A673 (cell line): ENCODE data around the gene PRR33. TPM values are rescaled to one million over a fixed set of nuclear protein-coding genes. Genes with fewer than 3 reads are reported as not detected.

Experiments
- BruUV-seq: library from RNA; stranded (reverse); fragments of 400-500 nt; replicated peaks from 2 replicates; lab custom pipeline; 2021; lab: Mats Ljungman, UMichigan
- CTCF ChIA-PET: fragments of 300-600 bp; sonication (Branson Sonifier 250); formaldehyde crosslinking; loops from one replicate; lab custom pipeline; 2022; ENCODE audit warnings: antibody characterized with exemption; lab: Charles Lee
- POLR2A ChIA-PET: fragments of 300-600 bp; sonication (Branson Sonifier 250); formaldehyde crosslinking; loops from one replicate; lab custom pipeline; 2022; ENCODE audit warnings: antibody characterized with exemption; ENCODE audit not compliant: low non-redundant PET; lab: Charles Lee
- DNase-seq: peaks from one replicate; pipeline ENCODE4 v3.0.0-alpha.2; 2015; ENCODE audit warnings: low spot score
- H3K27ac ChIP-seq: fragments of 200-600 bp; sonication (generic); 2 replicates; pipeline ENCODE4 v1.5.1; 2016; ENCODE audit warnings: mixed run types, low read depth, mild to moderate bottlenecking, mixed read lengths, antibody characterized with exemption, low read length; ENCODE audit not compliant: poor library complexity, severe bottlenecking
- H3K27me3 ChIP-seq: fragments of 200-600 bp; sonication (generic); replicated peaks from 2 replicates; pipeline ENCODE4 v1.6.1; 2017; ENCODE audit warnings: mixed run types, low read depth, mild to moderate bottlenecking, mixed read lengths, antibody characterized with exemption, low read length; ENCODE audit not compliant: insufficient read depth, poor library complexity
- H3K36me3 ChIP-seq: fragments of 200-600 bp; sonication (generic); 2 replicates; pipeline ENCODE4 v1.6.1; 2016; ENCODE audit warnings: mixed run types, mild to moderate bottlenecking, mixed read lengths, antibody characterized with exemption, low read length; ENCODE audit not compliant: insufficient read depth, poor library complexity, severe bottlenecking
- H3K4me1 ChIP-seq: fragments of 200-600 bp; sonication (generic); 2 replicates; pipeline ENCODE4 v1.6.1; 2017; ENCODE audit warnings: mixed run types, mild to moderate bottlenecking, mixed read lengths, antibody characterized with exemption, low read length; ENCODE audit not compliant: insufficient read depth, poor library complexity, severe bottlenecking
- H3K4me3 ChIP-seq: fragments of 200-600 bp; sonication (generic); 2 replicates; pipeline ENCODE4 v1.5.1; 2016; ENCODE audit warnings: low read depth, mixed run types, mild to moderate bottlenecking, mixed read lengths, low read length; ENCODE audit not compliant: poor library complexity, severe bottlenecking
- H3K9me3 ChIP-seq: fragments of 200-600 bp; sonication (generic); 2 replicates; pipeline ENCODE4 v1.6.1; 2016; ENCODE audit warnings: mixed run types, low read depth, mild to moderate bottlenecking, mixed read lengths, antibody characterized with exemption, low read length; ENCODE audit not compliant: poor library complexity, severe bottlenecking
- CTCF ChIP-seq: fragments of 300-800, 200-600 bp; sonication (generic); conservative IDR thresholded peaks from 2 replicates; pipeline ENCODE4 v1.5.1; 2017; ENCODE audit warnings: low read depth, mild to moderate bottlenecking, antibody characterized with exemption, low read length, moderate library complexity, mixed read lengths
- EZH2 ChIP-seq: fragments of 200-600 bp; sonication (generic); IDR thresholded peaks from 2 replicates; pipeline ENCODE4 v1.6.1; 2017; ENCODE audit warnings: borderline replicate concordance, low read depth, mild to moderate bottlenecking, mixed read lengths, antibody characterized with exemption, low read length; ENCODE audit not compliant: poor library complexity, severe bottlenecking
- intact Hi-C: fragments of 100-400 bp; cut with micrococcal nuclease; formaldehyde crosslinking; loops from one replicate; pipeline ENCODE4 v1.10.0; 2022; ENCODE audit not compliant: unreplicated experiment
- total RNA-seq: library from RNA; stranded (reverse); gene quantifications from 2 replicates; pipeline ENCODE4 v1.2.3, GENCODE V29; 2021

The PRR33 gene
- total RNA-seq, 1 experiment from 2014 or later, result not detected

GRCh38 chr11:1926156-1927025 is 34.7 kb upstream of the PRR33 start:
- no peaks in the 10 kb centered on the region for H3K4me1 ChIP-seq
- TF ChIP-seq CTCF (no peak), EZH2 (no peak)
- DNase-seq, result no peak
- H3K9me3 ChIP-seq, result no peaks in the 10 kb centered on the region
- H3K4me3 ChIP-seq, result no peak overlapping the region
- no peaks in the 10 kb centered on the region for H3K36me3 ChIP-seq
- intact Hi-C loops, result no loop called here
- ChIA-PET POLR2A (no interaction called here), CTCF (no interaction called here)
- H3K27me3 ChIP-seq, result no peaks in the 10 kb centered on the region
- no peak overlapping the region for H3K27ac ChIP-seq
- no TSS peak for BruUV-seq

DNA sequence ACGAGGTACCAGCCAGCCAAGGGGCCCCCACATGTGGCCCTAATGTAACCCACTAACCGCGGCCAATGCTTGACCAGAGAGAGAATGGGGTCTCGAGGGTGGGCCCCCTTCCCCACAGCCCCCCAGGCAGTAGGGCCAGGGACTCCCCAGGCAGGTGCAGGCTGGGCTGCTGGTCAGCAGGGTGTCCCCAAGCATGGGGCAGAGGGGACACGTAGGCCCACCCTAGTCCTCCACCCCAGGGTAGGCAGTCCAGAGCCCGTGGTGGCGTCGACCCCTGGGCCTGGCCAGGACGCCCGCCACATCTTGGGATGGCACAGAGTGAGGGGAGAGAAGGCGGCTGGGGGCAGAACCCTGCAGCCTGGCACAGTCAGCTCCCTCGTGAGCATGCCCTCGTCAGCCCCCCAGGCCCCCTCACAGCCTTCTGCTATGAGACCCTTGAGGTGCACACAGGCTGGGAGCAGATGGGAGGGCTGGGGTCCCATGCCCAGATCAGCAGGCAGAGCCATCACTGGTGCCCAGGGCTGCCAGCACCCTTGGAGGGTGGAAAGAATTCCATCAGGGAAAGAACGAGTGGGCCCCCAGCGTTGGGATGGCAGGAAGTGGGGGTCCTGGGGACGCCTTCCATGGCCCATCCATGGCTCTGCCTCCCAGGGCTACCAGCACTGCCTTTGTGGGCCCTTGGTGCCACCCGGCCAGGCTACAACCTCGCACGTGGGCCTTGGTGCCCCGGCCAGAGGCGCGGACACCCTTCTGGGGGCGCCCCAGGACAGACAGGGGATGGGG is 33.9 kb upstream of the PRR33 start:
- no peaks in the 10 kb centered on the region for H3K4me1 ChIP-seq
- intact Hi-C loops, result no loop called here
- H3K4me3 ChIP-seq, result no peak overlapping the region
- H3K27ac ChIP-seq, result no peak overlapping the region
- no peak for DNase-seq
- ChIA-PET CTCF (no interaction called here), POLR2A (no interaction called here)
- no peak for TF ChIP-seq CTCF
- TF ChIP-seq EZH2, result no peak
- H3K9me3 ChIP-seq, result no peaks in the 10 kb centered on the region
- BruUV-seq, result no TSS peak
- H3K36me3 ChIP-seq, result no peaks in the 10 kb centered on the region
- H3K27me3 ChIP-seq, result no peaks in the 10 kb centered on the region

- H3K4me3 ChIP-seq, result no peak overlapping the region
- H3K4me1 ChIP-seq, result no peaks in the 10 kb centered on the region
- H3K27me3 ChIP-seq, result no peaks in the 10 kb centered on the region
- POLR2A ChIA-PET, result no interaction called here
- no peak for TF ChIP-seq EZH2
- no peak for TF ChIP-seq CTCF
- intact Hi-C loops, result loop anchor here (5.0 kb wide), 1 partner anchor 43 kb away; no protein-coding TSS in a partner anchor
- CTCF ChIA-PET, result no interaction called here
- BruUV-seq, result no TSS peak
- no peak for DNase-seq
- H3K36me3 ChIP-seq, result no peaks in the 10 kb centered on the region
- H3K9me3 ChIP-seq, result no peaks in the 10 kb centered on the region
- no peak overlapping the region for H3K27ac ChIP-seq
These were observed 33.1 kb upstream of the PRR33 start for GRCh38 chr11:1924646-1925372.
